IMR-90 (cell line): ENCODE measurements around the gene PAX8.

Source experiments
- BHLHE40 ChIP-seq: fragments of 150-350 bp; IDR thresholded peaks from 2 replicates; pipeline ENCODE4 v1.6.1; 2016; ENCODE audit warnings: mild to moderate bottlenecking, low read depth, low read length
- CHD1 ChIP-seq: IDR thresholded peaks from 2 replicates; pipeline ENCODE4 v1.6.1; 2012; ENCODE audit warnings: low read depth, low read length, improper control_type of control experiment
- CTCF ChIP-seq: conservative IDR thresholded peaks from 2 replicates; pipeline ENCODE4 v1.5.1; 2012; ENCODE audit warnings: mild to moderate bottlenecking, low read depth, low read length, improper control_type of control experiment
- ELK1 ChIP-seq: fragments of 150-350 bp; IDR thresholded peaks from 2 replicates; pipeline ENCODE4 v1.6.1; 2016; ENCODE audit warnings: low read depth, mild to moderate bottlenecking, low read length, moderate library complexity, borderline replicate concordance
- FOS ChIP-seq: fragments of 150-350 bp; IDR thresholded peaks from 2 replicates; pipeline ENCODE4 v1.6.1; 2016; ENCODE audit warnings: low read depth, low read length
- MAZ ChIP-seq: IDR thresholded peaks from 2 replicates; pipeline ENCODE4 v1.6.1; 2012; ENCODE audit warnings: low read depth, mild to moderate bottlenecking, low read length, improper control_type of control experiment, moderate library complexity, borderline replicate concordance
- MXI1 ChIP-seq: IDR thresholded peaks from 2 replicates; pipeline ENCODE4 v1.6.1; 2012; ENCODE audit warnings: low read depth, mild to moderate bottlenecking, low read length, moderate library complexity, borderline replicate concordance
- POLR2A ChIP-seq: IDR thresholded peaks from 2 replicates; pipeline ENCODE4 v1.6.1; 2012; ENCODE audit warnings: mild to moderate bottlenecking, low read depth, low read length
- RCOR1 ChIP-seq: IDR thresholded peaks from 2 replicates; pipeline ENCODE4 v1.6.1; 2012; ENCODE audit warnings: mild to moderate bottlenecking, low read length, improper control_type of control experiment; ENCODE audit not compliant: insufficient replicate concordance
- SMC3 ChIP-seq: fragments of 150-350 bp; IDR thresholded peaks from 2 replicates; pipeline ENCODE4 v1.6.1; 2016; ENCODE audit warnings: low read depth, mild to moderate bottlenecking, antibody characterized with exemption, low read length, moderate library complexity
- USF2 ChIP-seq: fragments of 150-350 bp; IDR thresholded peaks from 2 replicates; pipeline ENCODE4 v1.6.1; 2017; ENCODE audit warnings: mild to moderate bottlenecking, antibody characterized with exemption, low read length, low read depth

- TF ChIP-seq FOS (no peak), CTCF (no peak), CHD1 (no peak), USF2 (no peak), POLR2A (no peak), BHLHE40 (no peak), MXI1 (no peak), SMC3 (no peak), MAZ (no peak), RCOR1 (no peak), ELK1 (no peak)
These were observed 23.3 kb downstream of the PAX8 start for GRCh38 chr2:113255140-113256070.
